ENCODE data around the gene APLP2. TPM values are rescaled to one million over a fixed set of nuclear protein-coding genes. Genes with fewer than 3 reads are reported as not detected.

The APLP2 gene
- total and polyA plus RNA-seq, 4 donors, result 219 to 414 (median 386) TPM

GRCh38 chr11:130064596-130064995 is 5.1 kb upstream of the APLP2 start:
- WGBS, 2 donors, result 68 to 85% methylated on average over 4 of the region's 4 CpGs
- no peaks in the 10 kb centered on the region for H3K27me3 ChIP-seq (ENCODE audit: control insufficient read depth in 1 of 2, insufficient read depth in 2 of 2, low read length in 1 of 2)
- H3K27ac ChIP-seq (ENCODE audit: low read depth in 1 of 2, low read length in 2 of 2), result no peak overlapping the region
- intact Hi-C loops (cut with DNase I), result loop anchor here in 1 of 2 donors (10.0 kb wide), 1 partner anchor 140 kb away; no protein-coding TSS in a partner anchor
- ATAC-seq (ENCODE audit: low FRiP score) (no peak), DNase-seq (no peak)
- no peak overlapping the region for H3K4me3 ChIP-seq (ENCODE audit: low read length in 2 of 2)
- no peaks in the 10 kb centered on the region for H3K9me3 ChIP-seq (ENCODE audit: control insufficient read depth, low read length)
- H3K4me1 ChIP-seq (ENCODE audit: control insufficient read depth in 1 of 2, insufficient read depth in 2 of 2, low read length in 2 of 2), result no peaks in the 10 kb centered on the region
- H3K36me3 ChIP-seq (ENCODE audit: control insufficient read depth in 1 of 2, insufficient read depth in 2 of 2, low read length in 1 of 2), result no peaks in the 10 kb centered on the region

- Histone ChIP-seq H3K9me3 (ENCODE audit: control insufficient read depth, low read length) (no peaks in the 10 kb centered on the region), H3K36me3 (ENCODE audit: control insufficient read depth in 1 of 2, insufficient read depth in 2 of 2, low read length in 1 of 2) (no peaks in the 10 kb centered on the region), H3K4me1 (ENCODE audit: control insufficient read depth in 1 of 2, insufficient read depth in 2 of 2, low read length in 2 of 2) (peaks cover 0 to 1% of the 10 kb centered on the region in 2 donors), H3K4me3 (ENCODE audit: low read length in 2 of 2) (no peak overlapping the region), H3K27ac (ENCODE audit: low read depth in 1 of 2, low read length in 2 of 2) (no peak overlapping the region), H3K27me3 (ENCODE audit: control insufficient read depth in 1 of 2, insufficient read depth in 2 of 2, low read length in 1 of 2) (no peaks in the 10 kb centered on the region)
- 76 to 77% methylated on average over 5 of the region's 5 CpGs for WGBS, 2 donors
- intact Hi-C loops (cut with DNase I), result loop anchor here in 1 of 2 donors (5.0 to 10.0 kb wide), 2 partner anchors 56 to 142 kb away; no protein-coding TSS in a partner anchor
- no peak for DNase-seq
- no peak for ATAC-seq (ENCODE audit: low FRiP score)
Measured at GRCh38 chr11:130066338-130066737, 3.4 kb upstream of the APLP2 start.

- Histone ChIP-seq H3K9me3 (ENCODE audit: control insufficient read depth, low read length) (no peaks in the 10 kb centered on the region), H3K27me3 (ENCODE audit: control insufficient read depth in 1 of 2, insufficient read depth in 2 of 2, low read length in 1 of 2) (no peaks in the 10 kb centered on the region), H3K36me3 (ENCODE audit: control insufficient read depth in 1 of 2, insufficient read depth in 2 of 2, low read length in 1 of 2) (no peaks in the 10 kb centered on the region), H3K27ac (ENCODE audit: low read depth in 1 of 2, low read length in 2 of 2) (peak overlapping the region; percentile 65 to 92), H3K4me1 (ENCODE audit: control insufficient read depth in 1 of 2, insufficient read depth in 2 of 2, low read length in 2 of 2) (peaks cover 0 to 2% of the 10 kb centered on the region in 2 donors), H3K4me3 (ENCODE audit: low read length in 2 of 2) (peak overlapping the region; percentile 28 to 57)
- WGBS, 2 donors, result 19 to 29% methylated on average over 18 of the region's 18 CpGs
- DNase-seq (no peak), ATAC-seq (ENCODE audit: low FRiP score) (no peak)
- intact Hi-C loops (cut with DNase I), result loop anchor here (2.0 to 10.0 kb wide), 3 partner anchors 54 to 144 kb away; partner anchors contain the start of gene PRDM10 (in 2 of the 2)
Measured at GRCh38 chr11:130068546-130068985, 1.1 kb upstream of the APLP2 start.

GRCh38 chr11:130068986-130069658 is 572 bp upstream of the APLP2 start:
- Histone ChIP-seq H3K27ac (ENCODE audit: low read depth in 1 of 2, low read length in 2 of 2) (peak overlapping the region; percentile 65 to 92), H3K4me3 (ENCODE audit: low read length in 2 of 2) (peak overlapping the region; percentile 48 to 57), H3K4me1 (ENCODE audit: control insufficient read depth in 1 of 2, insufficient read depth in 2 of 2, low read length in 2 of 2) (peaks cover 0 to 2% of the 10 kb centered on the region in 2 donors), H3K36me3 (ENCODE audit: control insufficient read depth in 1 of 2, insufficient read depth in 2 of 2, low read length in 1 of 2) (no peaks in the 10 kb centered on the region), H3K9me3 (ENCODE audit: control insufficient read depth, low read length) (no peaks in the 10 kb centered on the region), H3K27me3 (ENCODE audit: control insufficient read depth in 1 of 2, insufficient read depth in 2 of 2, low read length in 1 of 2) (no peaks in the 10 kb centered on the region)
- ATAC-seq (ENCODE audit: low FRiP score), result peak; percentile 91
- 0 to 1% methylated on average over 51 to 53 of the region's 53 CpGs for WGBS, 2 donors
- intact Hi-C loops (cut with DNase I), result loop anchor here (2.0 to 10.0 kb wide), 3 partner anchors 53 to 144 kb away; partner anchors contain the start of gene PRDM10 (in 2 of the 2)
- peak; percentile 89 to 92 for DNase-seq

- H3K9me3 ChIP-seq (ENCODE audit: control insufficient read depth, low read length), result no peaks in the 10 kb centered on the region
- intact Hi-C loops (cut with DNase I), result no loop called here
- DNase-seq (peak; percentile 67 to 84), ATAC-seq (ENCODE audit: low FRiP score) (no peak)
- WGBS, 2 donors, result 0 to 1% methylated on average over 71 to 100 of the region's 100 CpGs
- H3K27me3 ChIP-seq (ENCODE audit: control insufficient read depth in 1 of 2, insufficient read depth in 2 of 2, low read length in 1 of 2), result no peaks in the 10 kb centered on the region
- H3K36me3 ChIP-seq (ENCODE audit: control insufficient read depth in 1 of 2, insufficient read depth in 2 of 2, low read length in 1 of 2), result no peaks in the 10 kb centered on the region
- peak overlapping the region; percentile 90 to 100 for H3K4me3 ChIP-seq (ENCODE audit: low read length in 2 of 2)
- H3K4me1 ChIP-seq (ENCODE audit: control insufficient read depth in 1 of 2, insufficient read depth in 2 of 2, low read length in 2 of 2), result peaks cover 0 to 2% of the 10 kb centered on the region in 2 donors
- peak overlapping the region; percentile 80 to 100 for H3K27ac ChIP-seq (ENCODE audit: low read depth in 1 of 2, low read length in 2 of 2)
Measured at GRCh38 chr11:130070109-130070845, 583 bp downstream of the APLP2 start.

- H3K4me1 ChIP-seq (ENCODE audit: control insufficient read depth in 1 of 2, insufficient read depth in 2 of 2, low read length in 2 of 2), result peaks cover 0 to 2% of the 10 kb centered on the region in 2 donors
- DNase-seq (peak; percentile 50 to 77), ATAC-seq (ENCODE audit: low FRiP score) (no peak)
- H3K36me3 ChIP-seq (ENCODE audit: control insufficient read depth in 1 of 2, insufficient read depth in 2 of 2, low read length in 1 of 2), result no peaks in the 10 kb centered on the region
- H3K27ac ChIP-seq (ENCODE audit: low read depth in 1 of 2, low read length in 2 of 2), result peak overlapping the region; percentile 80 to 100
- 0% methylated on average over 23 of the region's 23 CpGs for WGBS, 2 donors
- no peaks in the 10 kb centered on the region for H3K27me3 ChIP-seq (ENCODE audit: control insufficient read depth in 1 of 2, insufficient read depth in 2 of 2, low read length in 1 of 2)
- no peaks in the 10 kb centered on the region for H3K9me3 ChIP-seq (ENCODE audit: control insufficient read depth, low read length)
- peak overlapping the region; percentile 90 to 100 for H3K4me3 ChIP-seq (ENCODE audit: low read length in 2 of 2)
- intact Hi-C loops (cut with DNase I), result no loop called here
Measured at GRCh38 chr11:130070846-130071200, 1.1 kb downstream of the APLP2 start.

GRCh38 chr11:130071211-130071712 is 1.6 kb downstream of the APLP2 start:
- Histone ChIP-seq H3K4me1 (ENCODE audit: control insufficient read depth in 1 of 2, insufficient read depth in 2 of 2, low read length in 2 of 2) (peaks cover 0 to 2% of the 10 kb centered on the region in 2 donors), H3K9me3 (ENCODE audit: control insufficient read depth, low read length) (no peaks in the 10 kb centered on the region), H3K36me3 (ENCODE audit: control insufficient read depth in 1 of 2, insufficient read depth in 2 of 2, low read length in 1 of 2) (no peaks in the 10 kb centered on the region), H3K27me3 (ENCODE audit: control insufficient read depth in 1 of 2, insufficient read depth in 2 of 2, low read length in 1 of 2) (no peaks in the 10 kb centered on the region), H3K27ac (ENCODE audit: low read depth in 1 of 2, low read length in 2 of 2) (peak overlapping the region; percentile 25 to 80), H3K4me3 (ENCODE audit: low read length in 2 of 2) (peak overlapping the region; percentile 90 to 100)
- 7 to 8% methylated on average over 11 of the region's 11 CpGs for WGBS, 2 donors
- ATAC-seq (ENCODE audit: low FRiP score) (no peak), DNase-seq (no peak)
- intact Hi-C loops (cut with DNase I), result no loop called here

GRCh38 chr11:130074736-130075135 is 5.0 kb downstream of the APLP2 start:
- intact Hi-C loops (cut with DNase I), result loop anchor here in 1 of 2 donors (5.0 kb wide), 1 partner anchor 38 kb away; no protein-coding TSS in a partner anchor
- 92 to 94% methylated on average over 2 of the region's 2 CpGs for WGBS, 2 donors
- DNase-seq (no peak), ATAC-seq (ENCODE audit: low FRiP score) (no peak)
- H3K27ac ChIP-seq (ENCODE audit: low read depth in 1 of 2, low read length in 2 of 2), result no peak overlapping the region
- no peaks in the 10 kb centered on the region for H3K27me3 ChIP-seq (ENCODE audit: control insufficient read depth in 1 of 2, insufficient read depth in 2 of 2, low read length in 1 of 2)
- H3K36me3 ChIP-seq (ENCODE audit: control insufficient read depth in 1 of 2, insufficient read depth in 2 of 2, low read length in 1 of 2), result no peaks in the 10 kb centered on the region
- H3K4me3 ChIP-seq (ENCODE audit: low read length in 2 of 2), result no peak overlapping the region
- peaks cover 0 to 5% of the 10 kb centered on the region in 2 donors for H3K4me1 ChIP-seq (ENCODE audit: control insufficient read depth in 1 of 2, insufficient read depth in 2 of 2, low read length in 2 of 2)
- no peaks in the 10 kb centered on the region for H3K9me3 ChIP-seq (ENCODE audit: control insufficient read depth, low read length)

All from aorta (tissue), 5 donors.